ENCODE results near the gene SH3BGRL2.
"Not testable (repeated sequence)": the region's sequence is repeated elsewhere in the genome, so short reads cannot be mapped to it uniquely, and the experiment has no call there.

DNA sequence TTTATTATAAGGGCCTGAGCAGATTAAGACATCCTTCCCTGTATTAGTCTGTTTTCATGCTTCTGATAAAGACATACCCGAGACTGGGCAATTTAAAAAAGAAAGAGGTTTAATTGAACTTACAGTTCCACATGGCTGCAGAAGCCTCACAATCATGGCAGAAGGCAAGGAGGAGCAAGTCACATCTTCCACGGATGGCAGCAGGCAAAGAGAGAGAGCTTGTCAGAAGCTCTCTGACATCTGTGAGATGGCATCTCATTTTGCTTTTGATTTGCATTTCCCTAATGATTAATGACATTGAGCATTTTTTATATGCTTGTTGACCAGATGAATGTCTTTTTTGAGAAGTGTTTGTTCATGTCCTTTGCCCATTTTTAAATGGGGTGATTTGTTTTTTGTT, 114.2 kb downstream of the SH3BGRL2 start:
- TF ChIP-seq, protein P1, sequence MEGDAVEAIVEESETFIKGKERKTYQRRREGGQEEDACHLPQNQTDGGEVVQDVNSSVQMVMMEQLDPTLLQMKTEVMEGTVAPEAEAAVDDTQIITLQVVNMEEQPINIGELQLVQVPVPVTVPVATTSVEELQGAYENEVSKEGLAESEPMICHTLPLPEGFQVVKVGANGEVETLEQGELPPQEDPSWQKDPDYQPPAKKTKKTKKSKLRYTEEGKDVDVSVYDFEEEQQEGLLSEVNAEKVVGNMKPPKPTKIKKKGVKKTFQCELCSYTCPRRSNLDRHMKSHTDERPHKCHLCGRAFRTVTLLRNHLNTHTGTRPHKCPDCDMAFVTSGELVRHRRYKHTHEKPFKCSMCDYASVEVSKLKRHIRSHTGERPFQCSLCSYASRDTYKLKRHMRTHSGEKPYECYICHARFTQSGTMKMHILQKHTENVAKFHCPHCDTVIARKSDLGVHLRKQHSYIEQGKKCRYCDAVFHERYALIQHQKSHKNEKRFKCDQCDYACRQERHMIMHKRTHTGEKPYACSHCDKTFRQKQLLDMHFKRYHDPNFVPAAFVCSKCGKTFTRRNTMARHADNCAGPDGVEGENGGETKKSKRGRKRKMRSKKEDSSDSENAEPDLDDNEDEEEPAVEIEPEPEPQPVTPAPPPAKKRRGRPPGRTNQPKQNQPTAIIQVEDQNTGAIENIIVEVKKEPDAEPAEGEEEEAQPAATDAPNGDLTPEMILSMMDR (conservative IDR thresholded peaks at IDR 0.05; ENCODE audit: low read depth, low read length) = not testable (repeated sequence)
- not testable (repeated sequence) for TF ChIP-seq EZH2 (IDR thresholded peaks at IDR 0.05; ENCODE audit: borderline replicate concordance, low read depth, low read length, poor library complexity, severe bottlenecking)
